Osteocyte (in vitro differentiated cells): Measurements from ENCODE around the gene CELF5. TPM values are rescaled to one million over a fixed set of nuclear protein-coding genes. Genes with fewer than 3 reads are reported as not detected.

Experiments used
- DNase-seq: peaks from one replicate; pipeline ENCODE4 v3.0.0; 2021; ENCODE audit warnings: mixed read lengths; ENCODE audit not compliant: unreplicated experiment; ENCODE audit errors: extremely low spot score
- H3K27ac Mint-ChIP-seq: one replicate; pipeline ENCODE4 v1.8.0; 2021; ENCODE audit warnings: mild to moderate bottlenecking, mixed read lengths; ENCODE audit not compliant: unreplicated experiment
- H3K27me3 Mint-ChIP-seq: one replicate; pipeline ENCODE4 v1.8.0; 2021; ENCODE audit warnings: mixed read lengths; ENCODE audit not compliant: unreplicated experiment
- H3K36me3 Mint-ChIP-seq: one replicate; pipeline ENCODE4 v1.8.0; 2021; ENCODE audit warnings: mixed read lengths; ENCODE audit not compliant: unreplicated experiment
- H3K4me1 Mint-ChIP-seq: one replicate; pipeline ENCODE4 v1.8.0; 2021; ENCODE audit warnings: mixed read lengths; ENCODE audit not compliant: unreplicated experiment
- H3K4me3 Mint-ChIP-seq: one replicate; pipeline ENCODE4 v1.8.0; 2021; ENCODE audit warnings: mild to moderate bottlenecking, moderate library complexity, mixed read lengths; ENCODE audit not compliant: unreplicated experiment
- H3K9me3 Mint-ChIP-seq: one replicate; pipeline ENCODE4 v1.8.0; 2021; ENCODE audit warnings: mixed read lengths; ENCODE audit not compliant: unreplicated experiment
- CTCF ChIP-seq: fragments of 200-600 bp; sonication (generic); IDR thresholded peaks from 2 replicates; pipeline ENCODE4 v1.5.0; 2021; ENCODE audit warnings: antibody characterized with exemption, mild to moderate bottlenecking, moderate library complexity
- total RNA-seq: library from RNA; stranded (reverse); gene quantifications from 2 replicates; pipeline ENCODE4 v1.2.1, GENCODE V29; 2021

The CELF5 gene
- total RNA-seq, 1 donor from 2014 or later: 0.16 TPM

- no peak overlapping the region for H3K27ac Mint-ChIP-seq
- peaks cover 36% of the 10 kb centered on the region for H3K27me3 Mint-ChIP-seq
- no peaks in the 10 kb centered on the region for H3K36me3 Mint-ChIP-seq
- no peaks in the 10 kb centered on the region for H3K9me3 Mint-ChIP-seq
- DNase-seq: no peak
- no peak overlapping the region for H3K4me3 Mint-ChIP-seq
- peaks cover 8% of the 10 kb centered on the region for H3K4me1 Mint-ChIP-seq
- no peak for TF ChIP-seq CTCF
These were observed 54.8 kb downstream of the CELF5 start for GRCh38 chr19:3279306-3279705.

- no peak overlapping the region for H3K27ac Mint-ChIP-seq
- peaks cover 6% of the 10 kb centered on the region for H3K4me1 Mint-ChIP-seq
- H3K9me3 Mint-ChIP-seq: no peaks in the 10 kb centered on the region
- no peaks in the 10 kb centered on the region for H3K36me3 Mint-ChIP-seq
- H3K27me3 Mint-ChIP-seq: peaks cover 27% of the 10 kb centered on the region
- no peak for TF ChIP-seq CTCF
- no peak overlapping the region for H3K4me3 Mint-ChIP-seq
- no peak for DNase-seq
These were observed 56.6 kb downstream of the CELF5 start for GRCh38 chr19:3281026-3281425.

- Mint-ChIP-seq H3K9me3 (no peaks in the 10 kb centered on the region), H3K27ac (no peak overlapping the region), H3K27me3 (peaks cover 31% of the 10 kb centered on the region), H3K4me3 (no peak overlapping the region), H3K4me1 (peaks cover 9% of the 10 kb centered on the region), H3K36me3 (no peaks in the 10 kb centered on the region)
- TF ChIP-seq CTCF: no peak
- DNase-seq: no peak
These were observed 57.7 kb downstream of the CELF5 start for GRCh38 chr19:3282155-3282554.

- no peak overlapping the region for H3K4me3 Mint-ChIP-seq
These were observed 58.1 kb downstream of the CELF5 start for GRCh38 chr19:3282564-3282963.

GRCh38 chr19:3283246-3283751 is 58.8 kb downstream of the CELF5 start:
- TF ChIP-seq CTCF: no peak
- H3K9me3 Mint-ChIP-seq: no peaks in the 10 kb centered on the region
- no peaks in the 10 kb centered on the region for H3K36me3 Mint-ChIP-seq
- H3K27ac Mint-ChIP-seq: no peak overlapping the region
- no peak overlapping the region for H3K4me3 Mint-ChIP-seq
- peaks cover 9% of the 10 kb centered on the region for H3K4me1 Mint-ChIP-seq
- peaks cover 35% of the 10 kb centered on the region for H3K27me3 Mint-ChIP-seq
- DNase-seq: no peak

More at GRCh38 chr19:3282564-3282963, 58.1 kb downstream of the CELF5 start:
- peaks cover 9% of the 10 kb centered on the region for H3K4me1 Mint-ChIP-seq
- no peak for DNase-seq
- H3K27ac Mint-ChIP-seq: no peak overlapping the region
- peaks cover 30% of the 10 kb centered on the region for H3K27me3 Mint-ChIP-seq
- TF ChIP-seq CTCF: no peak
- no peaks in the 10 kb centered on the region for H3K9me3 Mint-ChIP-seq
- H3K36me3 Mint-ChIP-seq: no peaks in the 10 kb centered on the region
